GM19238 (cell line): Measurements from ENCODE around the gene ZFP1.

Source experiments
- DNase-seq: peaks from one replicate; pipeline ENCODE4 v3.0.0; 2011; ENCODE audit warnings: low spot score; ENCODE audit not compliant: insufficient read length

ZFP1 gene

DNA sequence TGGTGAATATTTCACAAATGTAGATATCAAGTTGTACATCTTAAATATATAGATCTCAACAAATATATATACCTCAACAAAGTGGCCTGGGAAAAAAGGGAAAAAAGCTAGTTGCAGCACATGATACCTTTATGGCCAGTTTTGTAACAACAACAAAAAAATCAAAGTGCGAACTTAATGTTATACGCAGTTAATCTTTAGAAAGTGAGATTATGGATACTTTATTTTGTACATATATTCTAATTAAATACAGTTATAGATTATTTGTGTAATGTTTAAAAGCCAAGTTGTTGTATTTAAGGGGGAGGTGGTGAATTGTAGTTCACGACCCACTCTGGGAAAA lies 385 bp upstream of the ZFP1 start:
- no peak for DNase-seq

DNA sequence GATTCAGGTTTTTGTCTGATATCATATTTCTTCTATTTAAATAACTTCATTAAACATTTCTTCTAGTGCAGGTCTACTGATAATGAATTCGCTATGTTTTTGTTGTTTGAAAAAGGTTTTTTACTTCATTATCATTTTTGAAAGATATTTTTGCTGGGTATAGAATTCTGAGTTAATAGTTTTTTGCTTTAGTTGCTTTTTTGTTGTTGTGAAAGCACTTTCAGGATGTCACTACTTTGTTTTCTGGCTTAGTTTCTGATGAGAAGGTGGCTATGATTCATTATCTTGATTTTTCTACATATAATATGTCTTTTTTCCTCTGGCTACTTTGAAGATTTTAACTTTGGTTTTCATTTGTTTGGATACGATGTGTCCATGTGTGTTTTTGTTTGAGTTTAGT lies 3.5 kb downstream of the ZFP1 start:
- DNase-seq = no peak

DNA sequence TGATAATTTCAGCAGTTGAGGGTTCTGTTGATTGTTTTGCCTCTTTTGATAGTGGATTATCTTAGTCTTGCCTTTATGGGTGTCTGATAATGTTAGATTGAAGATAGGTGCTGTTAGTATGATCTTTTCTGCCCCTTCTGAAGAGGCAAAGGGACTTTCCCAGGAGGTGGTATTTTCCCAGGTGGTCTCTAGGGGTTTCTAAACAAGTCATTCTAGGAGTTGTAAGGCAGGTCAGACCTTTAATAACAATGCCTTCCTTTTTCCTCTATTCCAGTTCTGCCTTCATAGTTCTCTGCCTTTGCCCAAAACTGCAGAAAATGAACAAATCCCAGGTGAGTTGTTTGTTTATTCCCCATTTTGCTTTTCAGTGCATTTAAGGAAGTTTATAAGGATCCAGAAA lies 4.3 kb downstream of the ZFP1 start:
- no peak for DNase-seq

DNA sequence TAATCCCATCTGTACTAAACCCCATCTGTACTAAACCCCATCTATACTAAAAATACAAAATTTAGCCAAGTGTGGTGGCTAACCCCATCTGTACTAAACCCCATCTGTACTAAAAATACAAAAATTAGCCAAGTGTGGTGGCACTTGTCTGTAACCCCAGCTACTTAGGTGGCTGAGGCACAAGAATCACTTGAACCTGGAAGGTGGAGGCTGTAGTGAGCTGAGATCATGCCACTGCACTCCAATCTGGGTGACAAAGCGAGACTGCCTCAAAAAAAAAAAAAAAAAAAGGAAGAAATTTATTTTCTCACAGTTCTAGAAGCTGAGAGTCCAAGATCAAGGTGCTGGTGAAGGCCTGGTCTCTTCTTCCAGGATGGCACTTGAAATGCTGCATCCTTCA lies 12.1 kb downstream of the ZFP1 start:
- no peak for DNase-seq

DNA sequence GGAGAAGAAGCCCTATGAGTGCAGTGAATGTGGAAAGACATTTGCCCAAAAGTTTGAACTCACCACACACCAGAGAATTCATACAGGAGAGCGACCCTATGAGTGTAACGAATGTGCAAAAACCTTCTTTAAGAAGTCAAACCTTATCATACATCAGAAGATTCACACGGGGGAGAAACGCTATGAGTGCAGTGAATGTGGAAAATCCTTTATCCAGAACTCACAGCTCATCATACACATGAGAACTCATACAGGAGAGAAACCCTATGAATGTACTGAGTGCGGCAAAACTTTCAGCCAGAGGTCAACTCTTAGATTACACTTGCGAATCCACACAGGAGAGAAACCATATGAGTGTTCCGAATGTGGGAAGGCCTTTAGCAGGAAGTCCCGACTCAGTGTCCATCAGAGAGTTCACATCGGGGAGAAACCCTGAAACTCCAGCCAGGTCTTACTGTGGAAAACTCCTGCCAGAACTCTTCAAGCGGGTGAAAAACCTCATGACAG lies 21.6 kb downstream of the ZFP1 start:
- DNase-seq = no peak

DNA sequence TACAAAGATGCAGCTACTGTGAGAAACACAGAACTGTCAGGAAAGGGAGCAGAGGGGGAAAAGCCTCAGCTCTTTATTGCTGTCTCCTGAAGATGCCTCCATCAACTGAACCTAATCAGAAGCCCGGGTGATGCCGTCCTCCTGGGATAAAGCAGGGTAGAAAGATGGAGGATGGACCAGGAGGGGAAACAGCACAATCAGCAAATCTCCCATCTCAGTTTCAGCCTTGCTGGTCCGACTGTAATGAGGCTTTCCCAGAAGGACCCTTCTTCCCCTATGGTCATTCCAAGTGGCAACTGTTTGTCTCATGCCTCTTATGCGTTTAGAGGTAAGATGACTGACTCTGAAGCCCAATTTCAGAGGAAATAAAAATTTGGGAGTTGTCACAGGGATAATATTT lies 24.3 kb downstream of the ZFP1 start:
- no peak for DNase-seq

DNA sequence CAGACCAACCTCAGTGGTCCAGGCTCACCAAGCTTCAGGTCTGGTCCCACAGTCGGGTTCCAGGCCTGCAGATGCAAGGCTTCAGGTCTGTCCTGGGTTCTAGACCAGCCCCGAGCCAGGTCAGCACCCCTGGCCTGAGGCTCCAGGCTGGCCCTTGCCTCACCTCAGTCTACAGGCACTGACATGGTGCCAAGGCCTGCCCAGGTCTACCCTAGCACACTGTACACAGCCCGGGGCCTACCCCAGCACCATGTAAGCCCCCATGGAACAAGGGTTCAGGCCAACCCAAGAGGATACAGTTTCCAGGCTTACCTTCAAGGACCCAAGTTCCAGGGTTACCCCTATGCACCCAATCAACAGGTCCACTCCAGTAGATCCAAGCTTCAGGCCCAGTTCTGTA lies 26.8 kb downstream of the ZFP1 start:
- DNase-seq = no peak

DNA sequence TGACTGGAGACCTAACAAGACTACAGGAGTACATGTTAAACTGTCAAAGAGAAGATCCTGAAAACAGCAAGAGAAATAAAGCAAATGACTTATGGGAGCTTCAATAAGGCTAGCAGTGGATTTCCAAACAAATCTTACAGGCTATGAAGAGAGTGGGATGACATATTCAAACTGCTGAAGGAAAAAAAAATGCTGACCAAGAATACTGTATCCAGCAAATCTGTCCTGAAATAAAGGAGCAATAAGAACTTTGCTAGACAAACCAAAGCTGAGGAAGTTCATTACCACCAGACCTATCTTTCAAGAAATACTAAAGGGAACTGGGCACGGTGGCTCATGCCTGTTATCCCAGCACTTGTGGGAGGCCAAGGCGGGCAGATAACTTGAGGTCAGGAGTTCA lies 28.6 kb downstream of the ZFP1 start:
- DNase-seq = no peak

DNA sequence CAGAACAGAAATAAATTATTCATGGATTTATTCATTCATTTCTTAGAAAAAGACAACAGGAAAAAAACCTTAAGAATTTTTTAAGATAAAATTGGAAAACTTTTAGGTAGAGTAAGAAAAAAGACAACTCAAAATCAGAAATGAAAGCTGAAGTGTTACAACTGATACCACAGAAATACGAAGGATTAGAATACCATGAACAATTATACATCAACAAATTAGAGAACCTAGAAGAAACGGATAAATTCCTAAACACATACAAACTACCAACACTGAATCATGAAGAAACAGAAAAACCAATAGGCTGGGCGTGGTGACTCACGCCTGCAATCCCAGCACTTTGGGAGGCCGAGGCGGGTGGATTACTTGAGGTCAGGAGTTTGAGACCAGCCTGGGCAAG lies 30.9 kb downstream of the ZFP1 start:
- DNase-seq = no peak

DNA sequence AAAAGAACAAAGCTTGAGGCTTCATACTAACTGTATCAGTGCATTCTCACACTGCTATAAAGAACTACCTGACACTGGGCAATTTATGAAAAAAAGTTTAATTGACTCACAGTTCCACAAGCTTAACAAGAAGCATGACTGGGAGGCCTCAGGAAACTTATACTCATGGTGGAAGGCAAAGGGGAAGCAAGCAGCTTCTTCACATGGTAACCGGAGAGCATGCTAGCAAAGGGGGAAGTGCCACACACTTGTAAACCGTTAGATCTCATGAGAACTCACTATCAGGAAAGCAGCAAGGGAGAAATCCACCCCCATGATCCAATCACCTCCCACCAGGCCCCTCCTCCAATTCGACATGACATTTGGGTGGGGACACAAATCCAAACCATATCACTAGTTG lies 33.3 kb downstream of the ZFP1 start:
- DNase-seq = no peak

DNA sequence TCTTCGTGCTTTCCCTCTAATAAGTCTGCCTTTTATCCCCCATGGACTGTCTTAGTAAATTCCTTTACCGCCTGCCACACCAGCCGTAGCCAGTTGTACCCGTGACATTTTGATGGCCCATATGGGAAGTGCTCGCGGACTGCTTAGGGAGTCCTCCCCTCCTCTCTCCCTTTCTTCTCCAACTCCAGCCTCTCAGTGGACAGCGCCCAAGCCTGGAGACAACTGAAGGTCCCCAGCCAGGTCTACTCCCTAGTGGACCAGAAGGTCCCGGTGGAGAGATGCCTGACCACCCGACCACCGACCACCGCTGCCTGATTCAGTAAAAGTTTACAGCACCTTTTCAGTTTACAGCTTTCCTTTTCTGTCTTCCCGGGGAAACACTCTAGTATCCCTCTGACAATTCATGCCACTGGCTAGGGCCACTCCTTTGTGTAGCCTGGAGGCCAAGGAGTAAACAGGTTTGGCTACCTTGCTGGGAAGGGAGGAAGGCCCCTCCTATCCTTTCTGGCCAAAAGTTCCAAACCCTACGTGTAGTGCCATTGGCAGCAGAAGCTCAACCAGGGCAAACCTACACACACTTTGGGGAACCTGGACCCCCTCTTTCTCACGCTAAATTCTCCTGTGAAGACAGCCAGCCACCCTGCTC lies 40.6 kb downstream of the ZFP1 start:
- DNase-seq = no peak

DNA sequence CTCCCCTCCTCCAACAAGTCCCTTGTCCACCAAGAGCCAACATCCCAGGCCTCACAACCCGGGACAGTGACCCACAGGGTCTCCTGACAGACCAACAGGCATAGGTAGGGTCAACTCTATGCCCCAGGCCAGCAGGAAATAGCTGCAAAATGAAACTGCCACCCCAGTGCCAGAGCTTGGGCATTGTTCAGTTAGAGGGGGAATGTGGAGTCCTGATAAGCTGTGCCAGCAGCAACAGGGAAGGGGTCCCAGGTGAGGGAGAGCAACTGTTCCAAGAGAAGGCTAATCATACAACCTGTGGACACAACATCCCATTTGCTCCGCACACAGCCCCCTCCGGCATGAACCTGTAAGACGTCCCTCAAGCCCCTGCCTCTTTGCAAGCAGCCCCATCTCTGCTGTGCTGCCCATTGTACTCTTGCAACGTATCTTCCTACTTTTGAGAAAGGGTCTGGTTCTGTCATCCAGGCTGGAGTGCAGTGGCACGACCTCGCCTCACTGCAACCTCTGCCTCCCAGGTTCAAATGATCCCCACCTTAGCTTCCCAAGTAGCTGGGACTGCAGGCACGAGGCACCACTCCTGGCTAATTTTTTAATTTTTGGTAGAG lies 41.4 kb downstream of the ZFP1 start:
- DNase-seq = no peak

DNA sequence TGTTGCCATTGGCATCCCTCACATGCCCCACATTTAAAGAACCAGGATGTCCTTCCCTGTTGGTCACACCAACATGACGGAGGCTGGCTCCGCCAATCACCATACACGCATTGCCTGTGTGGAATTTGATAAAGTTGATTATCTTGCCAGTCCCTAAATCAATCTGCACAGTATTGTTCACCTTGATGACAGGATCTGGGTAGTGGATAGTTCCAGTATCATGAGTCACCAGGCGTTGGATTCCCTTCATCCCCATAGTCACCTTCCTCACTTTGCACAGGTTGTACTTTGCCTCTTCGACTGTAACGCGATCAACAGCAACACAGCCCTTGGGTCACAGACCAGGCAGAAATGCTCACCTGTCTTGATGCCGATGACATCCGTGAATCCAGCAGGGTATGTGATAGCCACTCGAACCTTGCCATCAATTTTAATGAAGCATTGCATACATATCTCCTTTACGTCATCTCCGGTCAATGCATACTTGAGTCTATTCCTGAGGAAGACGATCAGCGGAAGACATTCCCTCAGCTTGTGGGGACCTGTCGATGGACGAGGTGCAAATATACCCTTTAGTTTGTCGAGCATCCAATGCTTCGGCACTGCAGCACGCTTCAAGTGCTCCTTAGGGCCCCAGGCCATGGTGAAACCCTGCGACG lies 44.4 kb downstream of the ZFP1 start:
- DNase-seq = no peak

DNA sequence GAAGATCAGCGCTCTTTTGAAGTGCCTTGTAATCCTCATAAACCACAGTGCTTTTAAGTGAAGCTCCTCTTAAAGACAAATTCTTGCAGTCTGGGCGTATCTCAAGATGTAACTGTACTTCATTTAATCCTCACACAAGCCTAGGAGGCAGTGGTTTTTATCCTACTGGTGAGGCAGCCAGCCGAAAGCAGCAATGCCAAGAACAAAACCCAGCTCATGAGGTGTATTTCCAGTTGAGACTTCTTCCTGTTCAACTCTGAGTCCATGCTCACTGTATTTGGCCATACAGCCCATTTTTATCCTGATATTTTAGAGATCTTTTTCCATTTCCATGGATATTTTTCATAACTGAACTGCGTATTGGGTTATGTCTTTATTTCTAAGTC lies 44.9 kb downstream of the ZFP1 start:
- no peak for DNase-seq

DNA sequence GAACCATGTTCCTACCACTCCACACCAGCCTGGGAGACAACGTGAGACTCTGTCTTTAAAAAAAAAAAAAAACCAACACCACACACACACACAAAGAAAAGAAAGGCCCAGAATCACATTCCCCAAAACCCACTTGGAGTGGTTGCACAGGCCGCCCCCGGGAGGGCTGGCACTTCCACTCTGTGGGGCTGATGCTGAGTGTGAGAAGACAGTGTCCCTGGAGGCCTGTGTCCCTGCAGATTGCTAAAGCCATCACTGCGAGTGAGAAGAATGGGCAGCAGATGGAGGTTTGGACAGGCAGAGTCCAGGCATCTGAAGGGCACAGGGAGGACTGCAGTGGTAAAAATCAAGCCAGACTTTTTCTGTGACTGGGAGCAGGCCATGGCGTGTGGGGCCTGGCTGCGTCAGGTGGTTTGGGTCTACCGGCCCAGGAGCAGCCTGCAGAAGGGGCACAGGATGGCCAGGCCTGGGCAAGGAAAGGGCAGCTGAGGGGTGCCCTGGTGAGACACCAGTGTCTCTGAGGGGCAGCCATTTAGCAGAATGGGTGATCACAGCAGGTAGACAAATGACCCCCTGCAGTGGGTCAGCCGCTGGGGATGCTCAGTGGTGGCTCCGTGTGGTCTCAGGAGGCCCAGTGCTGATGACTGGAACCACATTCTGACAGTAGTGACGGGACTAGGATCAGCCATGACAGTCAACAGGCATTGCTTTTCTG lies 45.6 kb downstream of the ZFP1 start:
- DNase-seq = no peak

DNA sequence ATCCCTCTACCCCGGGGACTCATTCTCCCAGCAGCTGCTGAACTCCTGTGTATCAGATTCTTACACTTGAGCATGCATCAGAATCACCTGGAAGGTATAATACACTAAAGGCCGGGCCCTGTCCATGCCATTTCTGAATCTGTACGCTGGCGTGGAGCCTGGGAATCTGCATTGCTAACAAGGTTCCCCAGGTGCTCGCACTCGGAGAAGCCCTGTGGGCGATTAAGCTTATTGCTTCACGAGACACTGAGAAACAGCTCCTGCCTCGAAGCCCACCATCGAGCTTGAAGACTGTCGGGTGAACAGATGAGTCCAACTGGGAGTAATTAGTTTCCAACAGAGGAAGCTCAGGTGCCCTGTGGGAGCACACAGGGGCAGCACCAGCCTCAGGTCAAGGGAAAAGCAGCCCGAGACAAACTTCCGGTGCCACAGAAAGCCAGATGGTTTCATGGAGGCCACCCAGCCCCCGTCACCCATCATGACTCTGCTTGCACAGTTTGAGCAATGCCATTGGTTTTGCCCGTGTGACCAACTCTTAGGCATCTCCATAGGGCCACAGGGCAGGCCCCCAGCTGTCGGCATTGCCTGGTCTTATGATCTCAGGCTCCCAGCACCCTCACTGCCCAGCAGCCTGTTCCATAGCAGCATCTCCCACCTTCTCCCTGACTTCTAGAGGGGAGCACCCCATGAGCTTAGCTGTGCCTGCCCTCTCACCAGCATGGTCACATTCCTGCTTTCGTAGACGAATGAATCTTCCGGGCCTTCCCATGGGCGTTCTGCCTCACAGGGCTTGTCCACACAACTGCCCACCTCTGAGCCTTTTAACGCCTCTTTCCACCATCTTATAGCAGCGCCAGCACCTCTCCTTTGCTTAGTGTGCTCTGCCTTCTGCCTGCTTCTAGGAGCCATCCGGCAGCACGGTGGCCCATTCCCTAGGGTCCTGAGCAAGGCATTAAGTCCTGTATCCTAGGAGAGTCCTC lies 47.8 kb downstream of the ZFP1 start:
- no peak for DNase-seq

DNA sequence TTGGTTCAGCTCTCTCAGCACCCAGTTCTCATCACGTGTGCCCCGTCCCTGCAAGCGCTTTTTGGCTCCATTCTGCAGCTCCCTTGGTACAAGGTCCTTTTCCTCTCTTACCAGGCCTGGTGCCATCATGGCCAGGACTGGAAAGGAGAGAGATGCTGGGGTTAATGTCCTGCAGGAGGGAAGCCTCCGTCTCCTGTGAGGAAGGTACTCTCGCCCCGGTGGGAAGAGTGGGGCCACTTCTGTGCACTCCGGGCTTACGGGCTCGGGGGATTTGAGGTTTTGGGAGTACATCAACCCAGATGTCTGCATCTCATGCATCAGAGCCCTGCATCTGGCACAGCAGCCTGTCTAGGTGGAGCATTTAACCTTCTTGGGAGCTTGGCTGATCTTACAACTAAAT lies 48.5 kb downstream of the ZFP1 start:
- no peak for DNase-seq

DNA sequence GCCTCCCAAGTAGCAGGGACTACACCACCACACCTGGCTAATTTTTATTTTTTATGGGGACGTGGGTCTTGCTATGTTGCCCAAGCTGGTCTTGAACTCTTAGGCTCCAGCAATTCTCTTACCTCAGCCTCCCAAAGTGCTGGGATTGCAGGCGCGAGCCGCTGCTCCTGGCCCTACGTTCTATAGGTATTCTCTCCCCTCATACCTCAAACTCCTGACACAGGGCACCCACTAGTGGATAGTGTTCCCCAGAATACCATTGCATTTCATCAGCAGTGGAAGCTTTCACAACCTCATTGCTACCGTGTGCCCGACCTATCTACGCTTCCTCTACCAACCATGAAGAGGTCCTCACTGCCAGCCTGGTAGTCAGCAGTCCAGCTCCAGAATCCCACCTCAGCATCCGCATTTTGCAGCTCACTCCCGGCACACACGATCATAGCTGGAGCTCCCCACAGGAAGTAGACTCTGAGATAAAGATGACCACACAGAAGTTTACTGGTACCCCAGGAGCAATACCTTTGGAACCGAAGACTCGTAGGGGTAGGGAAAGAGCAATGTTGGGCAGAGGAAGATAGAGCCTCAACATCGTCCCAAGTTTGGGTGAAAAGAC lies 49.3 kb downstream of the ZFP1 start:
- DNase-seq = no peak

DNA sequence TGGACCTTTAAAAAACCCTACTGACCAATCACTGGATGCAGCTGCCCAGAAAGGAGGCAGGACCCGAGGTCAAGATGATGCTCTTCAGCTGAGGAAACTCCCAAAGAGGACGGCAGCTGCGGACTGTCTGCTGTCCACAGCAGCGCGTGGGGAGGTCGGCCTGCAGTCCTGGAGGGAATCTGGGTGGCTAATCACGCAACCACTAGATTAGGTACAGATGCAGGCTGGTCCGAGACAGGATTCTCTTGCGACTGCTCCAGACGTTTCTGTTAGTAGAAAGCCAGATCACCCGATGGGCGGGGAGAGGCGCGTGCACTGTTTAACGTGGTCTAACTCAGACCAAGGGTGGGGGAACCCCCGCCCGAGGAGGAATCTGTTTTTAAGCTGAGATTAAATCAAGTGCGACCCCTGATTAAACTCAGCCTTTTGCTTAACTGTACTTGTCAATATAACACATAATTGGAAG lies 49.8 kb downstream of the ZFP1 start:
- no peak for DNase-seq

DNA sequence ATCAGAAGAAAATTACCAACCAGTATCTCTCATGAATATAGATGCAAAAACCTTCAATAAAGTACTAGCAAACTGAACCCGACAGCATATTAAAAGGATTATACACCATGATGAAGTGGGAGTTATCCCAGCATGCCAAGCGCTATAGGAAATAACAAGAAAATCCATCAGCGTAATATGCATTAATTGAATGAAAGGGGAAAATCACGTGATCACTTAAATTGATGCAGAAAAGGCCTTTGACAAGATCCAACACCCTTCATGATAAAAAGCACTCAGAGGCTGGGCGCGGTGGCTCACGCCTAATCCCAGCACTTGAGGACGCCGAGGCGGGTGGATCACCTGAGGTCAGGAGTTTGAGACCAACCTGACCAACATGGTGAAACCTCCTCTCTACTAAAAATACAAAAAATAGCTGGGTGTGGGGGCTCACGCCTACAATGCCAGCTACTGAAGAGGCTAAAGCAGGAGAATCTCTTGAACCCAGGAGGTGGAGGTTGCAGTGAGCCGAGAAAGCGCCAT lies 53.8 kb downstream of the ZFP1 start:
- DNase-seq = no peak
